H1 (cell line): ENCODE results near the gene SSR1. TPM values are rescaled to one million over a fixed set of nuclear protein-coding genes. Genes with fewer than 3 reads are reported as not detected.

Source experiments
- CTCF ChIA-PET: fragments of 300-600 bp; sonication (Branson Sonifier 250); formaldehyde crosslinking; loops from one replicate; lab custom pipeline; 2021; ENCODE audit not compliant: partially characterized antibody; lab: Charles Lee
- POLR2A ChIA-PET: fragments of 300-600 bp; sonication (Branson Sonifier 250); formaldehyde crosslinking; loops from one replicate; lab custom pipeline; 2021; ENCODE audit warnings: inconsistent platforms; ENCODE audit not compliant: partially characterized antibody; lab: Charles Lee
- DNase-seq, 2 experiments: peaks; one replicate each; pipeline versions ENCODE4 v3.0.0 to v3.0.0-alpha.2; 2010 to 2022; ENCODE audit warnings: low spot score in 2 of 2, low read depth in 1 of 2, mixed read lengths in 1 of 2
- FAIRE-seq: peaks from 2 replicates; lab custom pipeline; 2011; peaks lifted over from hg19 to GRCh38; lab: Jason Lieb, UNC
- H2AFZ ChIP-seq: 2 replicates; pipeline ENCODE4 v1.8.1; 2012; ENCODE audit warnings: low read length, inconsistent platforms
- H2AK5ac ChIP-seq: 2 replicates; pipeline ENCODE4 v1.6.1; 2013; ENCODE audit warnings: low read depth, low read length
- H2BK120ac ChIP-seq: replicated peaks from 2 replicates; pipeline ENCODE3; 2013; ENCODE audit warnings: low read depth, low read length, inconsistent platforms
- H2BK12ac ChIP-seq: 2 replicates; pipeline ENCODE4 v1.6.1; 2013; ENCODE audit warnings: low read depth, low read length
- H2BK15ac ChIP-seq: 2 replicates; pipeline ENCODE4 v1.6.1; 2013; ENCODE audit warnings: low read length
- H2BK20ac ChIP-seq: 2 replicates; pipeline ENCODE4 v1.6.1; 2013; ENCODE audit warnings: low read length
- H2BK5ac ChIP-seq: 2 replicates; pipeline ENCODE4 v1.6.1; 2013; ENCODE audit warnings: low read depth, low read length
- H3K14ac ChIP-seq: 2 replicates; pipeline ENCODE4 v1.6.1; 2013; ENCODE audit warnings: inconsistent platforms; ENCODE audit not compliant: insufficient read length
- H3K18ac ChIP-seq: 2 replicates; pipeline ENCODE4 v1.6.1; 2013; ENCODE audit warnings: low read length; ENCODE audit errors: extremely low read depth
- H3K23ac ChIP-seq: 2 replicates; pipeline ENCODE4 v1.6.1; 2013; ENCODE audit warnings: inconsistent platforms; ENCODE audit not compliant: insufficient read length
- H3K23me2 ChIP-seq: 2 replicates; pipeline ENCODE4 v1.6.1; 2013; ENCODE audit warnings: low read depth, low read length
- H3K27ac ChIP-seq: 2 replicates; pipeline ENCODE4 v1.6.1; 2011; ENCODE audit warnings: low read depth, low read length, inconsistent platforms
- H3K27me3 ChIP-seq, 4 experiments: replicated peaks in 1 of 4; 1 replicate in 1 of 4; 2 replicates in 3 of 4; pipeline versions ENCODE4 v1.6.1 to v1.8.1; 2011 to 2013; ENCODE audit warnings: low read length in 3 of 4, mild to moderate bottlenecking in 3 of 4, inconsistent platforms in 2 of 4, mixed read lengths in 2 of 4, moderate library complexity in 1 of 4; ENCODE audit not compliant: control insufficient read depth in 3 of 4, insufficient read depth in 3 of 4; ENCODE audit errors: extremely low read depth in 1 of 4
- H3K36me3 ChIP-seq, 4 experiments: 2 replicates each; pipeline versions ENCODE4 v1.6.1 to v1.8.1; 2011 to 2013; ENCODE audit warnings: mild to moderate bottlenecking in 4 of 4, low read length in 3 of 4, moderate library complexity in 2 of 4, control low read depth in 1 of 4, inconsistent platforms in 1 of 4; ENCODE audit not compliant: insufficient read depth in 4 of 4, control insufficient read depth in 2 of 4
- H3K4ac ChIP-seq: replicated peaks from 2 replicates; pipeline ENCODE3; 2013; ENCODE audit warnings: low read length, low read depth, mixed read lengths, inconsistent platforms; ENCODE audit not compliant: insufficient read length
- H3K4me1 ChIP-seq, 4 experiments: replicated peaks in 1 of 4; 1 replicate in 1 of 4; 2 replicates in 3 of 4; pipeline versions ENCODE4 v1.6.1 to v1.8.1; 2011 to 2013; ENCODE audit warnings: low read length in 3 of 4, inconsistent platforms in 2 of 4, mixed read lengths in 1 of 4; ENCODE audit not compliant: insufficient read depth in 4 of 4, control insufficient read depth in 3 of 4
- H3K4me2 ChIP-seq, 2 experiments: 2 replicates each; pipeline versions ENCODE4 v1.6.1 to v1.8.1; 2011 to 2013; ENCODE audit warnings: low read depth in 2 of 2, low read length in 2 of 2, control low read depth in 1 of 2, inconsistent platforms in 1 of 2, mild to moderate bottlenecking in 1 of 2; ENCODE audit not compliant: insufficient read depth in 1 of 2
- H3K4me3 ChIP-seq, 4 experiments: fragments of 200-600, 300-600 bp in 1 of 4; sonication (generic), shearing (Covaris generic), sonication (Bioruptor Twin) in 1 of 4; 2 replicates each; pipeline versions ENCODE4 v1.5.1 to v1.8.1; 2011 to 2016; ENCODE audit warnings: low read length in 4 of 4, low read depth in 3 of 4, control low read depth in 2 of 4, inconsistent platforms in 2 of 4, mild to moderate bottlenecking in 2 of 4, mixed read lengths in 1 of 4, moderate library complexity in 1 of 4; ENCODE audit not compliant: insufficient read depth in 2 of 4; ENCODE audit errors: extremely low read depth in 1 of 4
- H3K56ac ChIP-seq: replicated peaks from 2 replicates; pipeline ENCODE3; 2013; ENCODE audit warnings: low read depth, mild to moderate bottlenecking, mixed read lengths, low read length, inconsistent platforms; ENCODE audit not compliant: insufficient read length
- H3K79me1 ChIP-seq: 2 replicates; pipeline ENCODE4 v1.6.1; 2013; ENCODE audit warnings: low read depth, low read length, control low read depth
- H3K79me2 ChIP-seq, 2 experiments: 2 replicates each; pipeline versions ENCODE4 v1.6.1 to v1.8.1; 2012 to 2013; ENCODE audit warnings: low read length in 2 of 2, mild to moderate bottlenecking in 2 of 2, inconsistent platforms in 1 of 2; ENCODE audit not compliant: insufficient read depth in 2 of 2, control insufficient read depth in 1 of 2
- H3K9ac ChIP-seq, 4 experiments: replicated peaks in 1 of 4; 1 replicate in 1 of 4; 2 replicates in 3 of 4; pipeline versions ENCODE4 v1.6.1 to v1.8.1; 2011 to 2013; ENCODE audit warnings: low read depth in 3 of 4, low read length in 3 of 4, control low read depth in 2 of 4, mild to moderate bottlenecking in 2 of 4, moderate library complexity in 2 of 4, inconsistent platforms in 1 of 4; ENCODE audit errors: extremely low read depth in 1 of 4
- H3K9me3 ChIP-seq, 2 experiments: 2 replicates each; pipeline versions ENCODE4 v1.6.1 to v1.8.1; 2012 to 2013; ENCODE audit warnings: mild to moderate bottlenecking in 2 of 2, moderate library complexity in 2 of 2, control low read depth in 1 of 2, inconsistent platforms in 1 of 2, low read depth in 1 of 2, low read length in 1 of 2, mixed read lengths in 1 of 2; ENCODE audit not compliant: insufficient read depth in 2 of 2
- H4K20me1 ChIP-seq, 2 experiments: replicated peaks in 1 of 2; 2 replicates each; pipeline versions ENCODE3 to v1.8.1; 2011 to 2013; ENCODE audit warnings: inconsistent platforms in 2 of 2, low read length in 2 of 2, mild to moderate bottlenecking in 1 of 2; ENCODE audit not compliant: insufficient read depth in 2 of 2, control insufficient read depth in 1 of 2
- H4K5ac ChIP-seq: 2 replicates; pipeline ENCODE4 v1.6.1; 2013; ENCODE audit warnings: low read length, low read depth, mixed read lengths, inconsistent platforms; ENCODE audit not compliant: insufficient read length
- H4K8ac ChIP-seq: 2 replicates; pipeline ENCODE4 v1.8.0; 2013; ENCODE audit warnings: mild to moderate bottlenecking, moderate library complexity, low read length, inconsistent platforms; ENCODE audit not compliant: insufficient read depth; ENCODE audit errors: extremely low read depth
- H4K91ac ChIP-seq: replicated peaks from 2 replicates; pipeline ENCODE3; 2013; ENCODE audit warnings: low read length, mixed read lengths, inconsistent platforms; ENCODE audit not compliant: insufficient read length
- CEBPB ChIP-seq: IDR thresholded peaks from 2 replicates; pipeline ENCODE4 v1.6.1; 2012; ENCODE audit warnings: low read depth, low read length
- HDAC6 ChIP-seq: IDR thresholded peaks from one replicate; pipeline ENCODE4 v1.7.1; 2012; ENCODE audit warnings: low read depth, mild to moderate bottlenecking, inconsistent platforms, low read length, moderate library complexity
- POLR2A ChIP-seq, 2 experiments: IDR thresholded peaks; 1 replicate in 1 of 2; 2 replicates in 1 of 2; pipeline ENCODE4 v1.6.1; 2011; ENCODE audit warnings: low read depth in 2 of 2, low read length in 2 of 2, mild to moderate bottlenecking in 2 of 2; ENCODE audit errors: control extremely low read depth in 1 of 2
- POU5F1 ChIP-seq: IDR thresholded peaks from 2 replicates; pipeline ENCODE4 v1.6.1; 2011; ENCODE audit warnings: low read depth, mild to moderate bottlenecking, low read length, moderate library complexity
- SIRT6 ChIP-seq: IDR thresholded peaks from one replicate; pipeline ENCODE4 v1.7.1; 2012; ENCODE audit warnings: low read length, inconsistent platforms
- WGBS, 2 experiments: shearing (Covaris generic) in 1 of 2; methylation state at CpG; one replicate each; pipeline versions ENCODE4 v1.1.6 to v1.1.7; 2013 to 2015; ENCODE audit warnings: low lambda C conversion rate in 2 of 2, mixed read lengths in 2 of 2, inconsistent platforms in 1 of 2, low coverage in 1 of 2, missing lambda C conversion rate in 1 of 2; ENCODE audit not compliant: insufficient replicate concordance in 2 of 2, insufficient coverage in 1 of 2, insufficient read length in 1 of 2; ENCODE audit errors: extremely low coverage in 1 of 2, missing lambda C conversion rate in 1 of 2; 5-methylcytosine and 5-hydroxymethylcytosine counted together
- polyA plus RNA-seq, 7 experiments: library from polyadenylated mRNA; depleted of rRNA in 3 of 7; stranded (reverse) in 5 of 7; unstranded in 2 of 7; fragments of >200 nt in 5 of 7; fragments of 200-250 nt in 2 of 7; gene quantifications; 1 replicate in 5 of 7; 2 replicates in 1 of 7; 4 replicates in 1 of 7; pipeline versions ENCODE4 v1.2.1 to v1.2.3, GENCODE V29; 2011 to 2013; ENCODE audit warnings: missing spikeins in 2 of 7, mixed read lengths in 2 of 7
- total RNA-seq: library from RNA; stranded (reverse); fragmentation: NEBNext Ultra II Directional; extraction: Animal tissue kit (Norgen Biotek cat#: 25700); gene quantifications from 2 replicates; pipeline ENCODE4 v1.2.1, GENCODE V29; 2021
- TF ChIP-seq, protein P1 (sequence below): IDR thresholded peaks from 2 replicates; pipeline ENCODE4 v1.6.1; 2011; ENCODE audit warnings: low read depth, mild to moderate bottlenecking, low read length; ENCODE audit not compliant: insufficient read depth
- TF ChIP-seq, protein P2 (sequence below): IDR thresholded peaks from 2 replicates; pipeline ENCODE4 v1.6.1; 2011; ENCODE audit warnings: low read length, improper control_type of control experiment
- TF ChIP-seq, protein P3 (sequence below): IDR thresholded peaks from 2 replicates; pipeline ENCODE4 v1.6.1; 2012; ENCODE audit warnings: inconsistent platforms

SSR1 gene
- total and polyA plus RNA-seq, 2 of the 8 experiments (the other 6 are each of a cell fraction or from before 2014, with no cell fraction given), result 26.6 to 117 TPM

DNA sequence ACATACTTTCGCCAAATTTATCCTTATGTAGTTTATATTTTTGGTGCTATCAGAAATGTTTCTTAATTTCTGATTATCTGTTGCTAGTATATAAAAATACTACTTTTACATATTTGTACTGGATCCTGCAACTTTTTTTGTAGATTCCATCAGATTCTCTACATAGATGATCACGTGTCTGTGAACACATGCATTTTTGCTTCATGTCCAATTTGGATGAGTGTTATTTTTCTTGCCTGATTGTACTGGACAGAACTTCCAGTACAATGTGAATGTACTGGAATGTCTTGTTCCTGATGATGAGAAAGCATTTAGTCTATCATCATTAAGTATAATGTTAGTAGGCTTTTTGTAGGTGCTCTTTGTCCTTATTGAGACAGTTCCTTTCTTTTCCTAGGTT lies 25.0 kb upstream of the SSR1 start:
- 94% methylated on average over 2 of the region's 2 CpGs; no CpG with 5 or more reads in 1 of the 2 experiments for WGBS, 2 experiments
- TF ChIP-seq HDAC6, result no peak
- no peak for TF ChIP-seq POU5F1
- TF ChIP-seq, protein P1, sequence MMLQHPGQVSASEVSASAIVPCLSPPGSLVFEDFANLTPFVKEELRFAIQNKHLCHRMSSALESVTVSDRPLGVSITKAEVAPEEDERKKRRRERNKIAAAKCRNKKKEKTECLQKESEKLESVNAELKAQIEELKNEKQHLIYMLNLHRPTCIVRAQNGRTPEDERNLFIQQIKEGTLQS, result no peak
- no peak for TF ChIP-seq CEBPB
- no peak for TF ChIP-seq SIRT6
- TF ChIP-seq, protein P2, sequence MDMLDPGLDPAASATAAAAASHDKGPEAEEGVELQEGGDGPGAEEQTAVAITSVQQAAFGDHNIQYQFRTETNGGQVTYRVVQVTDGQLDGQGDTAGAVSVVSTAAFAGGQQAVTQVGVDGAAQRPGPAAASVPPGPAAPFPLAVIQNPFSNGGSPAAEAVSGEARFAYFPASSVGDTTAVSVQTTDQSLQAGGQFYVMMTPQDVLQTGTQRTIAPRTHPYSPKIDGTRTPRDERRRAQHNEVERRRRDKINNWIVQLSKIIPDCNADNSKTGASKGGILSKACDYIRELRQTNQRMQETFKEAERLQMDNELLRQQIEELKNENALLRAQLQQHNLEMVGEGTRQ, result no peak
- TF ChIP-seq, protein P3, sequence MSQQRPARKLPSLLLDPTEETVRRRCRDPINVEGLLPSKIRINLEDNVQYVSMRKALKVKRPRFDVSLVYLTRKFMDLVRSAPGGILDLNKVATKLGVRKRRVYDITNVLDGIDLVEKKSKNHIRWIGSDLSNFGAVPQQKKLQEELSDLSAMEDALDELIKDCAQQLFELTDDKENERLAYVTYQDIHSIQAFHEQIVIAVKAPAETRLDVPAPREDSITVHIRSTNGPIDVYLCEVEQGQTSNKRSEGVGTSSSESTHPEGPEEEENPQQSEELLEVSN, result no peak
- TF ChIP-seq POLR2A (IDR thresholded peaks at IDR 0.05; ENCODE audit: control extremely low read depth in 1 of 2, low read depth in 2 of 2, low read length in 2 of 2), result no peak

More for the DNA sequence above, 25.0 kb upstream of the SSR1 start:
- Histone ChIP-seq H3K4me3 (no peak overlapping the region), H2BK15ac (no peak overlapping the region), H3K23me2 (no peaks in the 10 kb centered on the region), H2AK5ac (no peak overlapping the region), H3K27me3 (no peaks in the 10 kb centered on the region), H3K4me1 (0 out of 7 replicates have a peak, but pooled peaks cover 0 to 2% (median 0%) of the 10 kb centered on the region in 4 experiments), H3K4ac (no peak overlapping the region), H3K9ac (no peak overlapping the region), H2BK120ac (no peak overlapping the region), H3K36me3 (no peaks in the 10 kb centered on the region), H3K27ac (no peak overlapping the region), H3K14ac (no peak overlapping the region), H3K79me2 (no peaks in the 10 kb centered on the region), H2BK20ac (no peak overlapping the region), H3K79me1 (no peaks in the 10 kb centered on the region), H2AFZ (no peak overlapping the region), H4K5ac (no peak overlapping the region), H2BK12ac (no peak overlapping the region), H4K8ac (no peak overlapping the region), H3K4me2 (no peak overlapping the region), H3K18ac (no peak overlapping the region), H3K56ac (no peak overlapping the region), H3K9me3 (no peaks in the 10 kb centered on the region), H3K23ac (no peak overlapping the region), H4K91ac (no peak overlapping the region), H2BK5ac (no peak overlapping the region), H4K20me1 (no peaks in the 10 kb centered on the region)
- CTCF ChIA-PET, result interaction anchor here (0.6 to 4.3 kb wide), 6 partner anchors 8 to 656 kb away, joined by 3 to 38 read pairs (median 4); no protein-coding TSS in a partner anchor
- no peak for DNase-seq
- POLR2A ChIA-PET, result no interaction called here
- no peak for FAIRE-seq
